Smooth muscle cell (in vitro differentiated cells): ENCODE results near the gene C1QTNF5. TPM values are rescaled to one million over a fixed set of nuclear protein-coding genes. Genes with fewer than 3 reads are reported as not detected.

Experiments
- DNase-seq: peaks from one replicate; lab custom pipeline; 2025; ENCODE audit not compliant: unreplicated experiment; lab: John Stamatoyannopoulos, UW
- H2AFZ ChIP-seq: fragments of 200-600 bp; sonication (generic); 2 replicates; pipeline ENCODE4 v1.6.0; 2016; ENCODE audit warnings: antibody characterized with exemption, low read depth, mild to moderate bottlenecking
- H3F3A ChIP-seq: fragments of 200-600 bp; sonication (generic); 2 replicates; pipeline ENCODE4 v1.6.0; 2017; ENCODE audit warnings: antibody characterized with exemption, low read depth
- H3K27ac ChIP-seq: fragments of 200-600 bp; sonication (generic); 2 replicates; pipeline ENCODE4 v1.5.1; 2016; ENCODE audit warnings: low read depth, mild to moderate bottlenecking
- H3K27me3 ChIP-seq: fragments of 200-600 bp; sonication (generic); 2 replicates; pipeline ENCODE4 v1.6.1; 2016; ENCODE audit warnings: low read depth, mild to moderate bottlenecking
- H3K36me3 ChIP-seq: fragments of 200-600 bp; sonication (generic); 2 replicates; pipeline ENCODE4 v1.5.1; 2016; ENCODE audit warnings: low read depth
- H3K4me1 ChIP-seq: fragments of 200-600 bp; sonication (generic); 2 replicates; pipeline ENCODE4 v1.5.1; 2016; ENCODE audit warnings: low read depth
- H3K4me2 ChIP-seq: fragments of 200-600 bp; sonication (generic); 2 replicates; pipeline ENCODE4 v1.6.0; 2016; ENCODE audit warnings: mild to moderate bottlenecking
- H3K4me3 ChIP-seq: fragments of 200-600 bp; sonication (generic); 2 replicates; pipeline ENCODE4 v1.5.1; 2016; ENCODE audit warnings: mild to moderate bottlenecking
- H3K79me2 ChIP-seq: fragments of 200-600 bp; sonication (generic); 2 replicates; pipeline ENCODE4 v1.6.0; 2016; ENCODE audit warnings: low read depth, mild to moderate bottlenecking
- H3K9ac ChIP-seq: fragments of 200-600 bp; sonication (generic); 2 replicates; pipeline ENCODE4 v1.6.0; 2016; ENCODE audit warnings: low read depth
- H3K9me3 ChIP-seq: fragments of 200-600 bp; sonication (generic); replicated peaks from 2 replicates; pipeline ENCODE4 v1.5.1; 2016; ENCODE audit warnings: low read depth
- H4K20me1 ChIP-seq: fragments of 200-600 bp; sonication (generic); 2 replicates; pipeline ENCODE4 v1.6.0; 2016; ENCODE audit warnings: low read depth
- CTCF ChIP-seq: fragments of 200-600 bp; sonication (generic); IDR thresholded peaks from 2 replicates; pipeline ENCODE4 v1.5.1; 2017; ENCODE audit warnings: borderline replicate concordance, mild to moderate bottlenecking, antibody characterized with exemption; ENCODE audit not compliant: insufficient read depth, poor library complexity, severe bottlenecking
- WGBS: methylation state at CpG from one replicate; pipeline ENCODE4 v1.1.7; 2016; ENCODE audit warnings: low lambda C conversion rate; 5-methylcytosine and 5-hydroxymethylcytosine counted together
- polyA plus RNA-seq: library from polyadenylated mRNA; unstranded; fragments of >200 nt; fragmentation: Nextera tagmentation; extraction: Ambion mirVana; gene quantifications from 2 replicates; pipeline ENCODE4 v1.2.1, GENCODE V29; 2016
- total RNA-seq: library from RNA; depleted of rRNA; stranded (reverse); fragments of >200 nt; gene quantifications from 2 replicates; pipeline ENCODE4 v1.2.3, GENCODE V29; 2014

The C1QTNF5 gene
- total and polyA plus RNA-seq, 2 experiments from 2014 or later, result 7.0 to 7.2 TPM

- H3K9ac ChIP-seq, result no peak overlapping the region
- H3K27me3 ChIP-seq, result no peaks in the 10 kb centered on the region
- H2AFZ ChIP-seq, result no peak overlapping the region
- 100% methylated on average over 3 of the region's 3 CpGs for WGBS
- H3K27ac ChIP-seq, result no peak overlapping the region
- no peak overlapping the region for H3K4me2 ChIP-seq
- H3K36me3 ChIP-seq, result peaks cover 21% of the 10 kb centered on the region
- DNase-seq, result no peak
- H3K9me3 ChIP-seq, result no peaks in the 10 kb centered on the region
- peaks cover 3% of the 10 kb centered on the region for H3K79me2 ChIP-seq
- H3F3A ChIP-seq, result no peaks in the 10 kb centered on the region
- TF ChIP-seq CTCF, result no peak
- H3K4me1 ChIP-seq, result no peaks in the 10 kb centered on the region
- no peaks in the 10 kb centered on the region for H4K20me1 ChIP-seq
- no peak overlapping the region for H3K4me3 ChIP-seq
Measured at GRCh38 chr11:119300198-119300964, 40.3 kb downstream of the C1QTNF5 start.

- no peak overlapping the region for H2AFZ ChIP-seq
- 98% methylated on average over 9 of the region's 9 CpGs for WGBS
Measured at GRCh38 chr11:119299416-119299815, 41.3 kb downstream of the C1QTNF5 start.

GRCh38 chr11:119298726-119299125 is 42.0 kb downstream of the C1QTNF5 start:
- Histone ChIP-seq H2AFZ (no peak overlapping the region), H3K4me2 (no peak overlapping the region), H3K9me3 (no peaks in the 10 kb centered on the region), H3K4me3 (no peak overlapping the region), H3K27ac (no peak overlapping the region), H3K9ac (no peak overlapping the region), H3F3A (no peaks in the 10 kb centered on the region), H3K36me3 (peaks cover 21% of the 10 kb centered on the region), H3K79me2 (peaks cover 5% of the 10 kb centered on the region), H3K27me3 (no peaks in the 10 kb centered on the region), H4K20me1 (no peaks in the 10 kb centered on the region), H3K4me1 (no peaks in the 10 kb centered on the region)
- no peak for TF ChIP-seq CTCF
- DNase-seq, result no peak
- WGBS, result 98% methylated on average over 2 of the region's 2 CpGs

More at GRCh38 chr11:119299416-119299815, 41.3 kb downstream of the C1QTNF5 start:
- no peak for DNase-seq
- Histone ChIP-seq H3K36me3 (peaks cover 21% of the 10 kb centered on the region), H3K27me3 (no peaks in the 10 kb centered on the region), H3K27ac (no peak overlapping the region), H3K79me2 (peaks cover 3% of the 10 kb centered on the region), H3F3A (no peaks in the 10 kb centered on the region), H3K9ac (no peak overlapping the region), H3K9me3 (no peaks in the 10 kb centered on the region), H4K20me1 (no peaks in the 10 kb centered on the region), H3K4me1 (no peaks in the 10 kb centered on the region), H3K4me2 (no peak overlapping the region), H3K4me3 (no peak overlapping the region)
- TF ChIP-seq CTCF, result no peak

GRCh38 chr11:119297938-119298337 is 42.7 kb downstream of the C1QTNF5 start:
- WGBS, result 97% methylated on average over 3 of the region's 3 CpGs
- no peak for TF ChIP-seq CTCF
- H3K27ac ChIP-seq, result no peak overlapping the region

More at GRCh38 chr11:119297938-119298337, 42.7 kb downstream of the C1QTNF5 start:
- Histone ChIP-seq H3K9ac (no peak overlapping the region), H3K27me3 (no peaks in the 10 kb centered on the region), H3K4me3 (no peak overlapping the region), H3K9me3 (no peaks in the 10 kb centered on the region), H4K20me1 (no peaks in the 10 kb centered on the region), H3K4me2 (no peak overlapping the region), H3F3A (no peaks in the 10 kb centered on the region), H3K36me3 (peaks cover 21% of the 10 kb centered on the region), H3K4me1 (no peaks in the 10 kb centered on the region), H3K79me2 (peaks cover 6% of the 10 kb centered on the region), H2AFZ (no peak overlapping the region)
- no peak for DNase-seq
